GM19035 (cell line): ENCODE data around the gene ABCA13.

Source experiments
- ATAC-seq: cut with Tn5 transposase; IDR thresholded peaks from one replicate; pipeline ENCODE4 v1.9.1; 2021; ENCODE audit not compliant: unreplicated experiment

ABCA13 gene

GRCh38 chr7:48225101-48225500, 53.8 kb downstream of the ABCA13 start:
- ATAC-seq, result no peak

- no peak for ATAC-seq
Observed at GRCh38 chr7:48237354-48237753, 66.1 kb downstream of the ABCA13 start.

- ATAC-seq, result no peak
Observed at GRCh38 chr7:48242846-48243245, 71.6 kb downstream of the ABCA13 start.

- no peak for ATAC-seq
Observed at GRCh38 chr7:48244864-48245271, 73.6 kb downstream of the ABCA13 start.

- ATAC-seq, result no peak
Observed at GRCh38 chr7:48245751-48246472, 74.7 kb downstream of the ABCA13 start.

GRCh38 chr7:48249166-48249565, 77.9 kb downstream of the ABCA13 start:
- ATAC-seq, result no peak

GRCh38 chr7:48250441-48250951, 79.2 kb downstream of the ABCA13 start:
- no peak for ATAC-seq

- peak; percentile 94 for ATAC-seq
Observed at GRCh38 chr7:48251766-48252165, 80.5 kb downstream of the ABCA13 start.

- ATAC-seq, result no peak
Observed at GRCh38 chr7:48252995-48253394, 81.7 kb downstream of the ABCA13 start.

GRCh38 chr7:48255046-48255445, 83.8 kb downstream of the ABCA13 start:
- ATAC-seq, result no peak

GRCh38 chr7:48259463-48260280, 88.4 kb downstream of the ABCA13 start:
- ATAC-seq, result no peak

- ATAC-seq, result no peak
Observed at GRCh38 chr7:48261696-48262095, 90.4 kb downstream of the ABCA13 start.

- ATAC-seq, result no peak
Observed at GRCh38 chr7:48262606-48263310, 91.5 kb downstream of the ABCA13 start.

- ATAC-seq, result no peak
Observed at GRCh38 chr7:48263311-48263650, 92.0 kb downstream of the ABCA13 start.

GRCh38 chr7:48269066-48269465, 97.8 kb downstream of the ABCA13 start:
- ATAC-seq, result no peak

- no peak for ATAC-seq
Observed at GRCh38 chr7:48274662-48275061, 103.4 kb downstream of the ABCA13 start.

GRCh38 chr7:48279420-48279819, 108.2 kb downstream of the ABCA13 start:
- no peak for ATAC-seq

GRCh38 chr7:48280100-48280499, 108.8 kb downstream of the ABCA13 start:
- no peak for ATAC-seq

GRCh38 chr7:48285373-48285772, 114.1 kb downstream of the ABCA13 start:
- no peak for ATAC-seq

- ATAC-seq, result no peak
Observed at GRCh38 chr7:48286836-48287235, 115.6 kb downstream of the ABCA13 start.

- ATAC-seq, result no peak
Observed at GRCh38 chr7:48289656-48290055, 118.4 kb downstream of the ABCA13 start.

- no peak for ATAC-seq
Observed at GRCh38 chr7:48292949-48293348, 121.7 kb downstream of the ABCA13 start.
